Measurements from ENCODE around the gene ASCC1.
"Not testable (repeated sequence)": the region's sequence is repeated elsewhere in the genome, so short reads cannot be mapped to it uniquely, and the experiment has no call there.

ASCC1 gene

DNA sequence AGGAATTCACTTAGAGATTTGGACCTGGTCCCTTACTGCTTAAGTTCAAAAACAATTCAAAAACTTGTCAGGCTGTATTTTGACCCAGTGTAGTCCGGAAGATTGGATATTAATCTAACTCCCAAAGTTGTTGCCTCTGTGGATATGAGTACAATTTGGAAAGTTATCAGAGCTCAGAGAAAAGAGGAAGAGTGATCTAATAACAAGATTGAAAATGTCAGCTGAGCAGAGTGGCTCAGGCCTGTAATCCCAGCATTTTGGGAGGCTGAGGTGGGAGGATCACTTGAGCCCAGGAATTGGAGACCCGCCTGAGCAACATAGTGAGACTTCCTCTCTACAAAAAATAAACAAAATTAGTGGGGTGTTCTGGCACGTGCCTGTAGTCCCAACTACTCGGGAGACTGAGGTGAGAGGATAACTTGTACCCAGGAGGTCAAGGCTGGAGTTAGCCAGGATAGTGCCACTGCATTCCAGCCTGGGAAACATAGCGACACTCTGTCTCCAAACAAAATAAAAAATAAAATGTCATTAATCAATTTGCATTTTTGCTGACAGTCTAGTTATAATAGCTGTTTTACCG lies 3.2 kb upstream of the ASCC1 start:
- FAIRE-seq, result no peak

- no peak for FAIRE-seq
Measured at GRCh38 chr10:72218726-72219125, 2.6 kb upstream of the ASCC1 start.

- no peak for FAIRE-seq
Measured at GRCh38 chr10:72218325-72218724, 2.2 kb upstream of the ASCC1 start.

- not testable (repeated sequence) for FAIRE-seq
Measured at GRCh38 chr10:72211832-72212231, 4.2 kb downstream of the ASCC1 start.

- FAIRE-seq, result not testable (repeated sequence)
Measured at GRCh38 chr10:72211381-72211780, 4.7 kb downstream of the ASCC1 start.

DNA sequence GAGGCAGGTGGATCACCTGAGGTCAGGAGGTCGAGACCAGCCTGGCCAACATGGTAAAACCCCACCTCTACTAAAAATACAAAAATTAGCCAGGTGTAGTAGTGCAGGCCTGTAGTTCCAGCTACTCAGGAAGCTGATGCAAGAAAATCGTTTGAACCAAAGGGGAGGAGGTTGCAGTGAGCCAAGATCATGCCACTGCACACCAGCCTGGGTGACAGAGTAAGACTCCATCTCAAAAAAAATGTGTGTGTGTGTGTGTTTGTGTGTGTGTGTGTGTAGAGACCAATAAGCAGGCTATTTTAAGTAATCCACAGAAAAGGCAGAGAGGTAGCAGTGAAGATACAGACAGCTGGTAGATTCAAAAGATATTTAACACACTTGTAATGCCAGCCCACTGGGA lies 7.5 kb downstream of the ASCC1 start:
- FAIRE-seq, result not testable (repeated sequence)

- FAIRE-seq, result no peak
Measured at GRCh38 chr10:72206511-72207229, 9.4 kb downstream of the ASCC1 start.

GRCh38 chr10:72204724-72205123 lies 11.4 kb downstream of the ASCC1 start:
- no peak for FAIRE-seq

DNA sequence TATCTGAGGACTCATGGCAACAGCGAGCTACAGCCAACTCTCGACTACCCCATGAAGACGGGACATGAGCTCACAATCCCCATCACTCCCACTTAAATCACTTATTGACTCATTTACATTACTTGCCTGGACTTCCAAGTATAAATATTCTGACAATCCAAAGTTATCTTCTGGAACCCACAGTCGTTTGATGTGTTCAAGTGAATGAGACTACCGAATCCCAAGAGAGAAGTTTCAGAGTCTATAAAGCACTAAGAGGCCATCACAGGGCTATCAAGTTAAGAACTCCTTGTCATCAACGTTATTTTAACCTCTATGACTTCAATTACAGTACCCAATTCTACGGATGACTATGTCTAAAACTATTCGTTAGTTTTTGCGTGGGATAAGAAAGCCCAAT lies 11.8 kb downstream of the ASCC1 start:
- FAIRE-seq, result no peak

DNA sequence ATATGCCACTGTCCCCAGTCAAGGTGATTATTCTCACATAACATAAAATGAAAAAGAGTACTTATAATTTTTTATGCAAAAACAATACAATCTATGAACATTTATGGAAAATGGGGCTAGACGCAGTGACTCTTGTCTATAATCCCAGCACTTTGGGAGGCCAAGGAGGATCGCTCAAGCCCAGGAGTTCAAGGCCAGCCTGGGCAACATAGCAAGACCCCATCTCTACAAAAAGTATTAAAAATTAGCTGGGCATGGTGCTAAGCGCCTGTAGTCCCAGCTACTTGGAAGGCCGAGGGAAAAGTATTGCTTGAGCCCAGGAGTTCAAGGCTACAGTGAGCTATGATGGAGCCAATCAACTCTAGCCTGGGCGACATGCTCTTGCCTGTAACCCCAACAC lies 14.8 kb downstream of the ASCC1 start:
- no peak for FAIRE-seq

DNA sequence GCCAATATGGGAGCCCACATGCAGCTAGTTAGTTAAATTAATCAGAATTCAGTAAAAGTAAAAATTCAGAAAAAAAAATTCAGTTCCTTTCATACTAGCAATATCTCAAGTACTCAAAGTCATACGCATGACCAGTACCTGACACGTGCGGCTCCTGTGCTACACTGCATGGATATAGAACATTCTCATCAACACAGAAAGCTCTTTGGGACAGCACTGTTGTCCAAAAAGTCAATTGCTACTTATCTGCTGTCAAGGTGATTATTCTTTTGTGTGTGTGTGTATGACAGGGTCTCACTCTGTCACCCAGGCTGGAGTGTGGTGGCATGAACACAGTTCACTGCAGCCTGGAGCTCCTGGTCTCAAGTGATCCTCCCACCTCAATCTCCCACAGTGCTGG lies 15.2 kb downstream of the ASCC1 start:
- FAIRE-seq, result no peak

- FAIRE-seq, result no peak
Measured at GRCh38 chr10:72194949-72195348, 21.1 kb downstream of the ASCC1 start.

DNA sequence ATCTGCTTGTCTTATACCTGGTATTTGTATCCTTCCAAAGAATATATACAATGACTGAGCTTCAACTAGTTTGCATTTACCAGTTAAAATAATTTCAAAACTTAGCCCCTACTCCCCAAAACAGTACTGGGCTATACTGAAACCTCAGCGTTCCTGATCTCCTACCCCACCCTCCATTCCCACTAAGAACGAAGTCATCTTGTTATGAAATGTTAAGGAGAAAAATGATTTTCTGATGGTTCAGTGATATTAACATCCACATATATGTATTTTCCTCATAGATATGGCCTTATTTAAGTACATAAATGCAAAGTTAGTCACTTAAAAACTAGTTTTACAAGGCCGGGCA lies 29.1 kb downstream of the ASCC1 start:
- FAIRE-seq, result no peak

- no peak for FAIRE-seq
Measured at GRCh38 chr10:72186258-72186981, 29.7 kb downstream of the ASCC1 start.

GRCh38 chr10:72184156-72184555 lies 31.9 kb downstream of the ASCC1 start:
- no peak for FAIRE-seq

GRCh38 chr10:72177454-72177853 lies 38.6 kb downstream of the ASCC1 start:
- no peak for FAIRE-seq

DNA sequence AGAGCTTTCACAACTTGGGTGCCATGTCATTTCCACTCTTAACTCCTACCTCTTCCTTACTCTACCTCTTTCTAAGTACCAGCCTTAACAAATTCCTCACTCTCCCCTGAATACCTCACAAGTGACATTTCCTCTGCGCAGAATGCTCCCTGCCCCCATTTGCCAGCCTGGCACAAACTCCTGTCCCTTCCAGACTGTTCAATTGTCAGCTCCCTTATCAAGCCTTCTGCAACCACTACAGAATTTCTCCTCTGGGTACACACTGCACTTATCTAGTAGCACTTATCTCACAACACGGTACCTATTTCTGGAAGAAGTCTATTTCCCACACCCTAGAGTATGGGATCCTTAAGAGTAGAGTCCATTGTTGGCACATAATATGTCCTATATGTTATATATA lies 39.4 kb downstream of the ASCC1 start:
- FAIRE-seq, result no peak

- no peak for FAIRE-seq
Measured at GRCh38 chr10:72175149-72175548, 40.9 kb downstream of the ASCC1 start.

DNA sequence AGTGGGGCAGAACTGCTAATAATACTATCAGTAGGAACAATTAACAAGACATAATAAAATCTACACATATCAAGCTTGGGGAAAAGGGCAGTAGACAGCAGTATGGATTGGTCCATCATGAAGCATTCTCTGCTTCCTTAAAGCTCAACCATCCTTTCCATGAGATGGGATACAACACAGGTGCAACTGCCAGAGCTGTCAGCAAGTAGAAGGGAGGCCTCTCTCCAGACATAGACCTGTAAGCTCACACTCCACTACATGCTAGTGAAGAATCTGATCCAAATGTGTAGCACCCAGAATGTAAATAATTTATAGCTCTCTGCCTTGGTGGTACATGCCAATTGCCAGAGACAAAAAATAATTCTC lies 41.8 kb downstream of the ASCC1 start:
- FAIRE-seq, result no peak

DNA sequence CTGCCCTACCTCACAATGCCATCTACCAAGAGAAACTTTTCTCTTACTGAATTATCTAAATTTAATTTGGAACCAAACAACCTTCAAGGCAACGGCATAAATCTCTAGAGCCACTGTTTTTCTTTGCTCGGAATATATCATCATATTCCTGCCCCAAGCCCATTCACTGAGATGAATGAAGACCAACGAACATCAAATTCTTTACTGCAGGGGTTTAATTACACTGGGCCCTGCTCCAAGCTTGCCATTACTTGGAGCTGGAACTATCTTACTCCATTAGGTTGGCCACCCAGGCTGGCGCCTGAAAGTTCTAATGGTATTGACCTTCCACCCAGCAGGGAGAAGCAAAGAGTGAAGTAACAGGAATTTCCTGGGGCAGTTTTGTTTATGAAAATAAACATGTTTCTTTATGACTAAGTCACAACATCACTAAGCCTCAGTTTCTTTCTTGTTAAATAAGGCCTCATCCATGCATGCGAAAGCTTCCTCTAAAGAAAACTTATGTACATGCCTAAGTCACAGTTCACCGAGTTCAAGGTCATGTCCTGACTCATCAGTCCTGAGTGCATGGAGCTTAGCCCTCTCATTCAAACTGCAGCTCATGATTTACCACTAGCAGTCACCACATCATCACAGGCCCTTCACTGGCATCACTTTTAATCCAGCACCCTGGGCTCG lies 42.3 kb downstream of the ASCC1 start:
- FAIRE-seq, result no peak

DNA sequence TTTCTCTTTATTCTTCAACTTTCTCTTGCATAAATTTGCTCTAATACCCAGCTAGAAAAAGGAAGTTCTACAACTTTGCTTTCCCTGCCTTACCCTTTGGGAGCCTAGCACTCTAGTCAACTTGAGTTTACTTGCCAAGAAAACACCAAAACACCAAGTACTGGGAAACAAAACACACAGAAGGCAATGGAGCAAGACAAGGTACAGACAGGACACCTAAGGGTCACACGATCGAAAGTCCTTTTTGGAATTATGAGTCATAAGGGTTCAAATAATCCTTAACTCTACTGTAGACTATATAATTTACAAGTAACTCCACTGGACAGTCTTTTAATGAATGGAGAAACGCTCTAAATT lies 42.8 kb downstream of the ASCC1 start:
- FAIRE-seq, result no peak

- FAIRE-seq, result no peak
Measured at GRCh38 chr10:72171175-72171630, 44.9 kb downstream of the ASCC1 start.

DNA sequence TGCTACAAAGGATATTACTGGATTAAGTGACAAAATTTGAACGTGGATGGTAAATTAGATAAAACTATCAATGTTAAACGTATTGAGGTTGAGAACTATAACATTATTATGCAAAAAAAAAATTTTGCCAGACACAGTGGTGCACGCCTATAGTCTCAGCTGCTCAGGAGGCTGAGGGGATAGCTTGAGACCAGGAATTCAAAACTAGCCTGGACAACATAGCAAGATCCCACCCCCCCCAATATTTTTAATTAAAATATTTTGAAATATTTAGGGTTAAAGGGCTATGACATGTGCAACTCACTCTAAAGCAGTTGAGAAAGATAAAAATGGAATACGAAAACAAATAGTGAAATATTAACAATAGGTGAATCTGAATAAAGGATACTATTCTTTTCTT lies 45.3 kb downstream of the ASCC1 start:
- no peak for FAIRE-seq

DNA sequence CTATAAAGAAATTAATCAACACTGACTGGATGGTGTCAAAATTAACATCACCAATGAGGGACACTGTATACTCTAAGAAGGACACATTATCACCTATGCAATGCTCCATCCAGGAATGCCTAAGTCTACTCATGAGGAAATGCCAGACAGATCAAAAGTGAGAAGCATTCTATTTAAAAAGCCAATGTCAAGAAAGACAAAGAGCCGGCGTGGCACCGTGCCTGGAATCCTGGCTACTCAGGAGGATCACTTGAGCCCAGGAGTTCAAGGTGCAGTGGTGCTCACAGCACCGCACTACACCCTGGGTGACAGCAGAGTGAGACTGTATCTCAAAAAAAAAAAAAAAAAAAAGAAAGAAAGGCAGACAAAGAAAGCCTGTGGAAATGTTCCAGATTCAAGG lies 45.8 kb downstream of the ASCC1 start:
- FAIRE-seq, result no peak
